H1 (cell line): ENCODE data around the gene WSCD2. TPM values are rescaled to one million over a fixed set of nuclear protein-coding genes. Genes with fewer than 3 reads are reported as not detected.

ENCODE experiments used
- CTCF ChIA-PET: fragments of 300-600 bp; sonication (Branson Sonifier 250); formaldehyde crosslinking; loops from one replicate; lab custom pipeline; 2021; ENCODE audit not compliant: partially characterized antibody; lab: Charles Lee
- POLR2A ChIA-PET: fragments of 300-600 bp; sonication (Branson Sonifier 250); formaldehyde crosslinking; loops from one replicate; lab custom pipeline; 2021; ENCODE audit warnings: inconsistent platforms; ENCODE audit not compliant: partially characterized antibody; lab: Charles Lee
- DNase-seq, 2 experiments: peaks; one replicate each; pipeline versions ENCODE4 v3.0.0 to v3.0.0-alpha.2; 2010 to 2022; ENCODE audit warnings: low spot score in 2 of 2, low read depth in 1 of 2, mixed read lengths in 1 of 2
- FAIRE-seq: peaks from 2 replicates; lab custom pipeline; 2011; peaks lifted over from hg19 to GRCh38; lab: Jason Lieb, UNC
- H2AFZ ChIP-seq: 2 replicates; pipeline ENCODE4 v1.8.1; 2012; ENCODE audit warnings: low read length, inconsistent platforms
- H2AK5ac ChIP-seq: 2 replicates; pipeline ENCODE4 v1.6.1; 2013; ENCODE audit warnings: low read depth, low read length
- H2BK120ac ChIP-seq: replicated peaks from 2 replicates; pipeline ENCODE3; 2013; ENCODE audit warnings: low read depth, low read length, inconsistent platforms
- H2BK12ac ChIP-seq: 2 replicates; pipeline ENCODE4 v1.6.1; 2013; ENCODE audit warnings: low read depth, low read length
- H2BK15ac ChIP-seq: 2 replicates; pipeline ENCODE4 v1.6.1; 2013; ENCODE audit warnings: low read length
- H2BK20ac ChIP-seq: 2 replicates; pipeline ENCODE4 v1.6.1; 2013; ENCODE audit warnings: low read length
- H2BK5ac ChIP-seq: 2 replicates; pipeline ENCODE4 v1.6.1; 2013; ENCODE audit warnings: low read depth, low read length
- H3K14ac ChIP-seq: 2 replicates; pipeline ENCODE4 v1.6.1; 2013; ENCODE audit warnings: inconsistent platforms; ENCODE audit not compliant: insufficient read length
- H3K18ac ChIP-seq: 2 replicates; pipeline ENCODE4 v1.6.1; 2013; ENCODE audit warnings: low read length; ENCODE audit errors: extremely low read depth
- H3K23ac ChIP-seq: 2 replicates; pipeline ENCODE4 v1.6.1; 2013; ENCODE audit warnings: inconsistent platforms; ENCODE audit not compliant: insufficient read length
- H3K23me2 ChIP-seq: 2 replicates; pipeline ENCODE4 v1.6.1; 2013; ENCODE audit warnings: low read depth, low read length
- H3K27ac ChIP-seq: 2 replicates; pipeline ENCODE4 v1.6.1; 2011; ENCODE audit warnings: low read depth, low read length, inconsistent platforms
- H3K27me3 ChIP-seq, 4 experiments: replicated peaks in 1 of 4; 1 replicate in 1 of 4; 2 replicates in 3 of 4; pipeline versions ENCODE4 v1.6.1 to v1.8.1; 2011 to 2013; ENCODE audit warnings: low read length in 3 of 4, mild to moderate bottlenecking in 3 of 4, inconsistent platforms in 2 of 4, mixed read lengths in 2 of 4, moderate library complexity in 1 of 4; ENCODE audit not compliant: control insufficient read depth in 3 of 4, insufficient read depth in 3 of 4; ENCODE audit errors: extremely low read depth in 1 of 4
- H3K36me3 ChIP-seq, 4 experiments: 2 replicates each; pipeline versions ENCODE4 v1.6.1 to v1.8.1; 2011 to 2013; ENCODE audit warnings: mild to moderate bottlenecking in 4 of 4, low read length in 3 of 4, moderate library complexity in 2 of 4, control low read depth in 1 of 4, inconsistent platforms in 1 of 4; ENCODE audit not compliant: insufficient read depth in 4 of 4, control insufficient read depth in 2 of 4
- H3K4ac ChIP-seq: replicated peaks from 2 replicates; pipeline ENCODE3; 2013; ENCODE audit warnings: low read length, low read depth, mixed read lengths, inconsistent platforms; ENCODE audit not compliant: insufficient read length
- H3K4me1 ChIP-seq, 4 experiments: replicated peaks in 1 of 4; 1 replicate in 1 of 4; 2 replicates in 3 of 4; pipeline versions ENCODE4 v1.6.1 to v1.8.1; 2011 to 2013; ENCODE audit warnings: low read length in 3 of 4, inconsistent platforms in 2 of 4, mixed read lengths in 1 of 4; ENCODE audit not compliant: insufficient read depth in 4 of 4, control insufficient read depth in 3 of 4
- H3K4me2 ChIP-seq, 2 experiments: 2 replicates each; pipeline versions ENCODE4 v1.6.1 to v1.8.1; 2011 to 2013; ENCODE audit warnings: low read depth in 2 of 2, low read length in 2 of 2, control low read depth in 1 of 2, inconsistent platforms in 1 of 2, mild to moderate bottlenecking in 1 of 2; ENCODE audit not compliant: insufficient read depth in 1 of 2
- H3K4me3 ChIP-seq, 4 experiments: fragments of 200-600, 300-600 bp in 1 of 4; sonication (generic), shearing (Covaris generic), sonication (Bioruptor Twin) in 1 of 4; 2 replicates each; pipeline versions ENCODE4 v1.5.1 to v1.8.1; 2011 to 2016; ENCODE audit warnings: low read length in 4 of 4, low read depth in 3 of 4, control low read depth in 2 of 4, inconsistent platforms in 2 of 4, mild to moderate bottlenecking in 2 of 4, mixed read lengths in 1 of 4, moderate library complexity in 1 of 4; ENCODE audit not compliant: insufficient read depth in 2 of 4; ENCODE audit errors: extremely low read depth in 1 of 4
- H3K56ac ChIP-seq: replicated peaks from 2 replicates; pipeline ENCODE3; 2013; ENCODE audit warnings: low read depth, mild to moderate bottlenecking, mixed read lengths, low read length, inconsistent platforms; ENCODE audit not compliant: insufficient read length
- H3K79me1 ChIP-seq: 2 replicates; pipeline ENCODE4 v1.6.1; 2013; ENCODE audit warnings: low read depth, low read length, control low read depth
- H3K79me2 ChIP-seq, 2 experiments: 2 replicates each; pipeline versions ENCODE4 v1.6.1 to v1.8.1; 2012 to 2013; ENCODE audit warnings: low read length in 2 of 2, mild to moderate bottlenecking in 2 of 2, inconsistent platforms in 1 of 2; ENCODE audit not compliant: insufficient read depth in 2 of 2, control insufficient read depth in 1 of 2
- H3K9ac ChIP-seq, 4 experiments: replicated peaks in 1 of 4; 1 replicate in 1 of 4; 2 replicates in 3 of 4; pipeline versions ENCODE4 v1.6.1 to v1.8.1; 2011 to 2013; ENCODE audit warnings: low read depth in 3 of 4, low read length in 3 of 4, control low read depth in 2 of 4, mild to moderate bottlenecking in 2 of 4, moderate library complexity in 2 of 4, inconsistent platforms in 1 of 4; ENCODE audit errors: extremely low read depth in 1 of 4
- H3K9me3 ChIP-seq, 2 experiments: 2 replicates each; pipeline versions ENCODE4 v1.6.1 to v1.8.1; 2012 to 2013; ENCODE audit warnings: mild to moderate bottlenecking in 2 of 2, moderate library complexity in 2 of 2, control low read depth in 1 of 2, inconsistent platforms in 1 of 2, low read depth in 1 of 2, low read length in 1 of 2, mixed read lengths in 1 of 2; ENCODE audit not compliant: insufficient read depth in 2 of 2
- H4K20me1 ChIP-seq, 2 experiments: replicated peaks in 1 of 2; 2 replicates each; pipeline versions ENCODE3 to v1.8.1; 2011 to 2013; ENCODE audit warnings: inconsistent platforms in 2 of 2, low read length in 2 of 2, mild to moderate bottlenecking in 1 of 2; ENCODE audit not compliant: insufficient read depth in 2 of 2, control insufficient read depth in 1 of 2
- H4K5ac ChIP-seq: 2 replicates; pipeline ENCODE4 v1.6.1; 2013; ENCODE audit warnings: low read length, low read depth, mixed read lengths, inconsistent platforms; ENCODE audit not compliant: insufficient read length
- H4K8ac ChIP-seq: 2 replicates; pipeline ENCODE4 v1.8.0; 2013; ENCODE audit warnings: mild to moderate bottlenecking, moderate library complexity, low read length, inconsistent platforms; ENCODE audit not compliant: insufficient read depth; ENCODE audit errors: extremely low read depth
- H4K91ac ChIP-seq: replicated peaks from 2 replicates; pipeline ENCODE3; 2013; ENCODE audit warnings: low read length, mixed read lengths, inconsistent platforms; ENCODE audit not compliant: insufficient read length
- CREB1 ChIP-seq: IDR thresholded peaks from 2 replicates; pipeline ENCODE4 v1.6.1; 2012; ENCODE audit warnings: inconsistent platforms
- CTBP2 ChIP-seq: IDR thresholded peaks from 2 replicates; pipeline ENCODE4 v1.7.0; 2011; ENCODE audit warnings: borderline replicate concordance, mild to moderate bottlenecking, moderate library complexity, mixed read lengths, low read length; ENCODE audit not compliant: insufficient read depth, insufficient read length
- MAFK ChIP-seq: IDR thresholded peaks from 2 replicates; pipeline ENCODE4 v1.6.1; 2012; ENCODE audit warnings: low read depth, mild to moderate bottlenecking, improper control_type of control experiment, low read length
- MAX ChIP-seq: IDR thresholded peaks from 2 replicates; pipeline ENCODE4 v1.6.1; 2012; ENCODE audit warnings: inconsistent platforms
- PHF8 ChIP-seq: fragments of 200-600 bp; sonication (generic); conservative IDR thresholded peaks from 2 replicates; pipeline ENCODE4 v1.7.1; 2012; ENCODE audit warnings: low read depth, mild to moderate bottlenecking, inconsistent platforms, low read length, moderate library complexity
- RNF2 ChIP-seq: fragments of 200-900, 300-1000 bp; sonication (generic); IDR thresholded peaks from 2 replicates; pipeline ENCODE4 v1.7.1; 2016; ENCODE audit warnings: borderline replicate concordance, low read depth, mild to moderate bottlenecking, antibody characterized with exemption, low read length; ENCODE audit not compliant: poor library complexity, severe bottlenecking; ENCODE audit errors: missing control alignments
- RXRA ChIP-seq: IDR thresholded peaks from 2 replicates; pipeline ENCODE4 v1.6.1; 2011; ENCODE audit warnings: low read depth, mild to moderate bottlenecking, low read length, moderate library complexity; ENCODE audit not compliant: insufficient read depth
- SP1 ChIP-seq: IDR thresholded peaks from 2 replicates; pipeline ENCODE4 v1.6.1; 2011; ENCODE audit warnings: low read depth, low read length
- SRF ChIP-seq: IDR thresholded peaks from 2 replicates; pipeline ENCODE4 v1.6.1; 2011; ENCODE audit warnings: mild to moderate bottlenecking, low read depth, low read length, moderate library complexity
- WGBS, 2 experiments: shearing (Covaris generic) in 1 of 2; methylation state at CpG; one replicate each; pipeline versions ENCODE4 v1.1.6 to v1.1.7; 2013 to 2015; ENCODE audit warnings: low lambda C conversion rate in 2 of 2, mixed read lengths in 2 of 2, inconsistent platforms in 1 of 2, low coverage in 1 of 2, missing lambda C conversion rate in 1 of 2; ENCODE audit not compliant: insufficient replicate concordance in 2 of 2, insufficient coverage in 1 of 2, insufficient read length in 1 of 2; ENCODE audit errors: extremely low coverage in 1 of 2, missing lambda C conversion rate in 1 of 2; 5-methylcytosine and 5-hydroxymethylcytosine counted together
- polyA plus RNA-seq, 7 experiments: library from polyadenylated mRNA; depleted of rRNA in 3 of 7; stranded (reverse) in 5 of 7; unstranded in 2 of 7; fragments of >200 nt in 5 of 7; fragments of 200-250 nt in 2 of 7; gene quantifications; 1 replicate in 5 of 7; 2 replicates in 1 of 7; 4 replicates in 1 of 7; pipeline versions ENCODE4 v1.2.1 to v1.2.3, GENCODE V29; 2011 to 2013; ENCODE audit warnings: missing spikeins in 2 of 7, mixed read lengths in 2 of 7
- total RNA-seq: library from RNA; stranded (reverse); fragmentation: NEBNext Ultra II Directional; extraction: Animal tissue kit (Norgen Biotek cat#: 25700); gene quantifications from 2 replicates; pipeline ENCODE4 v1.2.1, GENCODE V29; 2021

Gene WSCD2
- total and polyA plus RNA-seq, 2 of the 8 experiments (the other 6 are each of a cell fraction or from before 2014, with no cell fraction given), result 1.3 to 2.2 TPM

GRCh38 chr12:108254517-108255251 lies 125.6 kb downstream of the WSCD2 start:
- Histone ChIP-seq H4K91ac (no peak overlapping the region), H2BK5ac (no peak overlapping the region), H3K27me3 (no peaks in the 10 kb centered on the region)
- TF ChIP-seq SRF (no peak), PHF8 (no peak), RNF2 (no peak), CREB1 (no peak), MAFK (no peak), MAX (no peak), CTBP2 (no peak), SP1 (no peak), RXRA (no peak)

More at GRCh38 chr12:108254517-108255251, 125.6 kb downstream of the WSCD2 start:
- no peak overlapping the region for H2BK20ac ChIP-seq
- no peaks in the 10 kb centered on the region for H3K23me2 ChIP-seq
- H3K79me1 ChIP-seq, result no peaks in the 10 kb centered on the region
- H3K4me1 ChIP-seq, result peaks cover 0 to 8% (median 4%) of the 10 kb centered on the region in 4 experiments; a peak in 3 of 7 replicates
- H3K4me3 ChIP-seq, result no peak overlapping the region
- H3K23ac ChIP-seq, result no peak overlapping the region
- ChIA-PET CTCF (interaction anchor here (0.7 to 1.5 kb wide), 6 partner anchors 12 to 228 kb away, joined by 3 to 5 read pairs (median 3); no protein-coding TSS in a partner anchor), POLR2A (no interaction called here)
- no peak overlapping the region for H2AK5ac ChIP-seq
- H4K5ac ChIP-seq, result no peak overlapping the region
- H4K20me1 ChIP-seq, result no peaks in the 10 kb centered on the region
- no peak overlapping the region for H3K14ac ChIP-seq
- H3K27ac ChIP-seq, result no peak overlapping the region
- no peak overlapping the region for H2AFZ ChIP-seq
- H3K9ac ChIP-seq, result no peak overlapping the region
- H3K18ac ChIP-seq, result no peak overlapping the region
- WGBS, 2 experiments, result 88% methylated on average over 13 of the region's 13 CpGs; no CpG with 5 or more reads in 1 of the 2 experiments
- no peak overlapping the region; the same call in 1 of the 2 replicates for H2BK12ac ChIP-seq
- H3K9me3 ChIP-seq, result peaks cover 0 to 5% of the 10 kb centered on the region in 2 experiments; a peak in 1 of 4 replicates
- no peak overlapping the region for H3K56ac ChIP-seq
- H3K4ac ChIP-seq, result no peak overlapping the region
- no peak overlapping the region for H2BK120ac ChIP-seq
- no peaks in the 10 kb centered on the region for H3K36me3 ChIP-seq
- DNase-seq (no peak), FAIRE-seq (no peak)
- no peak overlapping the region for H3K4me2 ChIP-seq
- H4K8ac ChIP-seq, result no peak overlapping the region
- no peaks in the 10 kb centered on the region for H3K79me2 ChIP-seq
- no peak overlapping the region for H2BK15ac ChIP-seq
